GM23338 (cell line): ENCODE measurements around the gene DEPDC5.

ENCODE experiments used
- EZH2 ChIP-seq: fragments of 200-600 bp; sonication (generic); IDR thresholded peaks from one replicate; pipeline ENCODE4 v1.8.0; 2017; ENCODE audit warnings: antibody characterized with exemption, mild to moderate bottlenecking, low read depth; ENCODE audit not compliant: unreplicated experiment
- POLR2AphosphoS5 ChIP-seq: IDR thresholded peaks from 2 replicates; pipeline ENCODE4 v1.6.1; 2016; ENCODE audit warnings: antibody characterized with exemption, low read depth
- TF ChIP-seq, protein P1 (sequence below), 2 experiments: fragments of 200-600 bp in 1 of 2; sonication (generic) in 1 of 2; conservative IDR thresholded peaks; 2 replicates each; pipeline versions ENCODE4 v1.5.1 to v1.6.1; 2016 to 2017; ENCODE audit warnings: antibody characterized with exemption in 2 of 2, low read depth in 2 of 2, mild to moderate bottlenecking in 2 of 2, moderate library complexity in 1 of 2
- TF ChIP-seq, protein P2 (sequence below): IDR thresholded peaks from 2 replicates; pipeline ENCODE4 v1.6.1; 2016; ENCODE audit warnings: antibody characterized with exemption
- TF ChIP-seq, protein P3 (sequence below): IDR thresholded peaks from one replicate; pipeline ENCODE4 v1.6.1; 2018; ENCODE audit warnings: antibody characterized with exemption; ENCODE audit not compliant: unreplicated experiment

DNA sequence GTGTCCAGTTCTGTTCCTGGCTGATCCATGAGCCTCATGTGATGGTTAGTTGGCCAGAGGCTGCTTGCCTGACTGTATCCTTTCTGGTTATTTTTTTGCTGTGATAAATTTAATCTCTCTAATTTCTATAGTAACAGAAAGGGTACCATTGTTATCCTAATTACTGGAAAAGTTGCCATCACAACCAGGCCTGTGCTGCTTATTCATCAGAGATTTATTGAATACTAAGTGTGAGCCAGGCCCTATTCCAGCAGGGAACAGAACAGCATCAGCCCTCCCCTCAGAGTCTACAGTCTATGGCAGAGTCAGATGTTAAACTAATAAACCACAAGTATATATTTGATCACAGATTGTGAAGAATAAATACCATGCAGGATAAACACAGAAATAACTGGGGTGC lies 86.8 kb downstream of the DEPDC5 start:
- TF ChIP-seq, protein P1, sequence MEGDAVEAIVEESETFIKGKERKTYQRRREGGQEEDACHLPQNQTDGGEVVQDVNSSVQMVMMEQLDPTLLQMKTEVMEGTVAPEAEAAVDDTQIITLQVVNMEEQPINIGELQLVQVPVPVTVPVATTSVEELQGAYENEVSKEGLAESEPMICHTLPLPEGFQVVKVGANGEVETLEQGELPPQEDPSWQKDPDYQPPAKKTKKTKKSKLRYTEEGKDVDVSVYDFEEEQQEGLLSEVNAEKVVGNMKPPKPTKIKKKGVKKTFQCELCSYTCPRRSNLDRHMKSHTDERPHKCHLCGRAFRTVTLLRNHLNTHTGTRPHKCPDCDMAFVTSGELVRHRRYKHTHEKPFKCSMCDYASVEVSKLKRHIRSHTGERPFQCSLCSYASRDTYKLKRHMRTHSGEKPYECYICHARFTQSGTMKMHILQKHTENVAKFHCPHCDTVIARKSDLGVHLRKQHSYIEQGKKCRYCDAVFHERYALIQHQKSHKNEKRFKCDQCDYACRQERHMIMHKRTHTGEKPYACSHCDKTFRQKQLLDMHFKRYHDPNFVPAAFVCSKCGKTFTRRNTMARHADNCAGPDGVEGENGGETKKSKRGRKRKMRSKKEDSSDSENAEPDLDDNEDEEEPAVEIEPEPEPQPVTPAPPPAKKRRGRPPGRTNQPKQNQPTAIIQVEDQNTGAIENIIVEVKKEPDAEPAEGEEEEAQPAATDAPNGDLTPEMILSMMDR (conservative IDR thresholded peaks at IDR 0.05; ENCODE audit: low read depth in 2 of 2) = no peak
- TF ChIP-seq, protein P2, sequence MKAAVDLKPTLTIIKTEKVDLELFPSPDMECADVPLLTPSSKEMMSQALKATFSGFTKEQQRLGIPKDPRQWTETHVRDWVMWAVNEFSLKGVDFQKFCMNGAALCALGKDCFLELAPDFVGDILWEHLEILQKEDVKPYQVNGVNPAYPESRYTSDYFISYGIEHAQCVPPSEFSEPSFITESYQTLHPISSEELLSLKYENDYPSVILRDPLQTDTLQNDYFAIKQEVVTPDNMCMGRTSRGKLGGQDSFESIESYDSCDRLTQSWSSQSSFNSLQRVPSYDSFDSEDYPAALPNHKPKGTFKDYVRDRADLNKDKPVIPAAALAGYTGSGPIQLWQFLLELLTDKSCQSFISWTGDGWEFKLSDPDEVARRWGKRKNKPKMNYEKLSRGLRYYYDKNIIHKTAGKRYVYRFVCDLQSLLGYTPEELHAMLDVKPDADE = no peak
- TF ChIP-seq, protein P3, sequence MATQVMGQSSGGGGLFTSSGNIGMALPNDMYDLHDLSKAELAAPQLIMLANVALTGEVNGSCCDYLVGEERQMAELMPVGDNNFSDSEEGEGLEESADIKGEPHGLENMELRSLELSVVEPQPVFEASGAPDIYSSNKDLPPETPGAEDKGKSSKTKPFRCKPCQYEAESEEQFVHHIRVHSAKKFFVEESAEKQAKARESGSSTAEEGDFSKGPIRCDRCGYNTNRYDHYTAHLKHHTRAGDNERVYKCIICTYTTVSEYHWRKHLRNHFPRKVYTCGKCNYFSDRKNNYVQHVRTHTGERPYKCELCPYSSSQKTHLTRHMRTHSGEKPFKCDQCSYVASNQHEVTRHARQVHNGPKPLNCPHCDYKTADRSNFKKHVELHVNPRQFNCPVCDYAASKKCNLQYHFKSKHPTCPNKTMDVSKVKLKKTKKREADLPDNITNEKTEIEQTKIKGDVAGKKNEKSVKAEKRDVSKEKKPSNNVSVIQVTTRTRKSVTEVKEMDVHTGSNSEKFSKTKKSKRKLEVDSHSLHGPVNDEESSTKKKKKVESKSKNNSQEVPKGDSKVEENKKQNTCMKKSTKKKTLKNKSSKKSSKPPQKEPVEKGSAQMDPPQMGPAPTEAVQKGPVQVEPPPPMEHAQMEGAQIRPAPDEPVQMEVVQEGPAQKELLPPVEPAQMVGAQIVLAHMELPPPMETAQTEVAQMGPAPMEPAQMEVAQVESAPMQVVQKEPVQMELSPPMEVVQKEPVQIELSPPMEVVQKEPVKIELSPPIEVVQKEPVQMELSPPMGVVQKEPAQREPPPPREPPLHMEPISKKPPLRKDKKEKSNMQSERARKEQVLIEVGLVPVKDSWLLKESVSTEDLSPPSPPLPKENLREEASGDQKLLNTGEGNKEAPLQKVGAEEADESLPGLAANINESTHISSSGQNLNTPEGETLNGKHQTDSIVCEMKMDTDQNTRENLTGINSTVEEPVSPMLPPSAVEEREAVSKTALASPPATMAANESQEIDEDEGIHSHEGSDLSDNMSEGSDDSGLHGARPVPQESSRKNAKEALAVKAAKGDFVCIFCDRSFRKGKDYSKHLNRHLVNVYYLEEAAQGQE = no peak
- TF ChIP-seq EZH2 (no peak), POLR2AphosphoS5 (no peak)
